Measurements from ENCODE around the gene TGIF2. TPM values are rescaled to one million over a fixed set of nuclear protein-coding genes. Genes with fewer than 3 reads are reported as not detected.

TGIF2 gene
- total RNA-seq, 1 donor from 2014 or later = 29.2 TPM

DNA sequence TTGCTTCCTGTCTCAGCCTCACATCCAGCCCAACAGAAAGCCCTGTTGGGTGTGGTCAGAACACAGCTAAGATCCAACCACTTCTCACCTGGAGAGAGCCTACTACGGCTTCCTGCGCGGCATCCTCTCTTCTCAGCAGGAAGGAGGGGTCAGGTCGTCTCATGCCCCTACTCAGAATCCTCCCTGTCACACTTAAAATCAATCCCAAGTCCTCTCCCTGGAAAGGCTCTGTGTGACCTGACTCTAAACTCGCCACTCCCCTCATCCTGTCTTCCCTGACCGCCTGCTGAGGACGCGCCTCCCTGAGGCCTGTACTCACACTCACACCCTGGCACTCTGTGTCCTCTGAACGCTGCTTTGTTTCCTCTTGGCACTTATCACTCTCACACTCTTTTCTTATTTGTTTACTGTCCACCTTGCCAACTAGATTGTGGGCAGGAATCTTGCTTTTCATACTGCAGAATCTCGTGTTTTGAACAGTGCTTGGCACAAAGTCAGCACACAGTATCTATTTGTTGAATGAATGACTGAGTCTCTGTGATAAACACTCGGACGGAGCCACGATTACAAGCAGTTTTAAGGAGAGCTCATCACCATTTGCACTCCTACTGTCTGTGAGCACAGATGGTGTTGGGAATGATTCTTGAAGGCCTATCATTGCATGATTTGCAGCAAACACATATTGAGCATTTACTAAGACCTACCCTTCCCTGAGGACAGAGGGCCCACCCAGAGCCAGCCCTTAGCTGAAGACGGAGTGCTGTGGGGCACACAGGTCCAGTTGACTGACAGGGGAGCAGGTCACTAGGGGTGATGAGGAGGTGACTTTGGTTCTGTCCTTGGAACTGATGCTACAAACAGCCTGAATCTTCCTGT is 50.9 kb downstream of the TGIF2 start:
- TF ChIP-seq, protein P1, sequence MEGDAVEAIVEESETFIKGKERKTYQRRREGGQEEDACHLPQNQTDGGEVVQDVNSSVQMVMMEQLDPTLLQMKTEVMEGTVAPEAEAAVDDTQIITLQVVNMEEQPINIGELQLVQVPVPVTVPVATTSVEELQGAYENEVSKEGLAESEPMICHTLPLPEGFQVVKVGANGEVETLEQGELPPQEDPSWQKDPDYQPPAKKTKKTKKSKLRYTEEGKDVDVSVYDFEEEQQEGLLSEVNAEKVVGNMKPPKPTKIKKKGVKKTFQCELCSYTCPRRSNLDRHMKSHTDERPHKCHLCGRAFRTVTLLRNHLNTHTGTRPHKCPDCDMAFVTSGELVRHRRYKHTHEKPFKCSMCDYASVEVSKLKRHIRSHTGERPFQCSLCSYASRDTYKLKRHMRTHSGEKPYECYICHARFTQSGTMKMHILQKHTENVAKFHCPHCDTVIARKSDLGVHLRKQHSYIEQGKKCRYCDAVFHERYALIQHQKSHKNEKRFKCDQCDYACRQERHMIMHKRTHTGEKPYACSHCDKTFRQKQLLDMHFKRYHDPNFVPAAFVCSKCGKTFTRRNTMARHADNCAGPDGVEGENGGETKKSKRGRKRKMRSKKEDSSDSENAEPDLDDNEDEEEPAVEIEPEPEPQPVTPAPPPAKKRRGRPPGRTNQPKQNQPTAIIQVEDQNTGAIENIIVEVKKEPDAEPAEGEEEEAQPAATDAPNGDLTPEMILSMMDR (IDR thresholded peaks at IDR 0.05) = no peak
- no peaks in the 10 kb centered on the region for H3K4me1 Mint-ChIP-seq (ENCODE audit: unreplicated experiment)
- H3K9me3 Mint-ChIP-seq (ENCODE audit: unreplicated experiment) = no peaks in the 10 kb centered on the region
- H3K27ac Mint-ChIP-seq (ENCODE audit: unreplicated experiment) = no peak overlapping the region
- DNase-seq (ENCODE audit: extremely low spot score, unreplicated experiment) = no peak
- no peaks in the 10 kb centered on the region for H3K27me3 Mint-ChIP-seq (ENCODE audit: unreplicated experiment)
- no peaks in the 10 kb centered on the region for H3K36me3 Mint-ChIP-seq (ENCODE audit: unreplicated experiment)
- H3K4me3 Mint-ChIP-seq (ENCODE audit: unreplicated experiment) = no peak overlapping the region

DNA sequence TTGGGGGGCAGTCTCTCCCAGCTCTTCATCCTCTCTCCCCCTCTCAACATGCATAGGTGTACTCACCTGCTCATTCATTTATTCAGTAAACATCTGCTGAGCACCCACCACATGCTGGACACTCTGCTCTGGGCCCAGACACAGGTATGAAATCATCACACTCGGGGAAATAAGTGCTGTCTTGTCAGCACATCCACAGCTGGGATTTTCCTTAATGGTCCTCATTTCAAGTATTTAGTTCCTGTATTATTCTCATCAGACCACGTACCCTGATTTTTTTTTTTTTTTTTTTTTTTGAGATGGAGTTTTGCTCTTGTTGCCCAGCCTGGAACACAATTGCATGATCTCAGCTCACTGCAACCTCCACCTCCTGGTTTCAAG is 51.5 kb downstream of the TGIF2 start:
- Mint-ChIP-seq H3K4me3 (ENCODE audit: unreplicated experiment) (no peak overlapping the region), H3K4me1 (ENCODE audit: unreplicated experiment) (peaks cover 3% of the 10 kb centered on the region), H3K9me3 (ENCODE audit: unreplicated experiment) (no peaks in the 10 kb centered on the region), H3K27ac (ENCODE audit: unreplicated experiment) (no peak overlapping the region), H3K36me3 (ENCODE audit: unreplicated experiment) (no peaks in the 10 kb centered on the region), H3K27me3 (ENCODE audit: unreplicated experiment) (no peaks in the 10 kb centered on the region)
- no peak for DNase-seq (ENCODE audit: extremely low spot score, unreplicated experiment)
- TF ChIP-seq, protein P1 (IDR thresholded peaks at IDR 0.05) = no peak

DNA sequence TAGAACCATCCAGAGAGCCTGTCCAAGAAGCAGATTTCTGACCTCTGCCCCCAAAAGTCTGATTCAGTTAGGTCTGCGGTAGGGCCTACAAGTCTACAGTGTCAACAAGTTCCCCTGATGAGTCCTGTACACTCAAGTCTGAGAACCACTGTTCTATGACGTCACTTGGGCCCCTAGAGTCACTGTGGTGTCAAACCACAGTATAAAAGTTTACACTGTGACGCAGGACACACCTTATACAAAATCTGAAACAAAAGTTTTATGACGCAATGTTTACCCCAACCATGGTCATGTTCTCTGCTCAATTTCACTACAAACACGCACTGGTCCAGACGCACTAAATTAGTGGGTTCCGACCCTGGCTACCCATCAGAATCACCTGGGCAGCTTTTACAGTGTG is 54.7 kb downstream of the TGIF2 start:
- peaks cover 5% of the 10 kb centered on the region for H3K4me1 Mint-ChIP-seq (ENCODE audit: unreplicated experiment)
- no peaks in the 10 kb centered on the region for H3K36me3 Mint-ChIP-seq (ENCODE audit: unreplicated experiment)
- H3K27me3 Mint-ChIP-seq (ENCODE audit: unreplicated experiment) = no peaks in the 10 kb centered on the region
- TF ChIP-seq, protein P1 (IDR thresholded peaks at IDR 0.05) = no peak
- H3K4me3 Mint-ChIP-seq (ENCODE audit: unreplicated experiment) = no peak overlapping the region
- DNase-seq (ENCODE audit: extremely low spot score, unreplicated experiment) = no peak
- no peaks in the 10 kb centered on the region for H3K9me3 Mint-ChIP-seq (ENCODE audit: unreplicated experiment)
- no peak overlapping the region for H3K27ac Mint-ChIP-seq (ENCODE audit: unreplicated experiment)

DNA sequence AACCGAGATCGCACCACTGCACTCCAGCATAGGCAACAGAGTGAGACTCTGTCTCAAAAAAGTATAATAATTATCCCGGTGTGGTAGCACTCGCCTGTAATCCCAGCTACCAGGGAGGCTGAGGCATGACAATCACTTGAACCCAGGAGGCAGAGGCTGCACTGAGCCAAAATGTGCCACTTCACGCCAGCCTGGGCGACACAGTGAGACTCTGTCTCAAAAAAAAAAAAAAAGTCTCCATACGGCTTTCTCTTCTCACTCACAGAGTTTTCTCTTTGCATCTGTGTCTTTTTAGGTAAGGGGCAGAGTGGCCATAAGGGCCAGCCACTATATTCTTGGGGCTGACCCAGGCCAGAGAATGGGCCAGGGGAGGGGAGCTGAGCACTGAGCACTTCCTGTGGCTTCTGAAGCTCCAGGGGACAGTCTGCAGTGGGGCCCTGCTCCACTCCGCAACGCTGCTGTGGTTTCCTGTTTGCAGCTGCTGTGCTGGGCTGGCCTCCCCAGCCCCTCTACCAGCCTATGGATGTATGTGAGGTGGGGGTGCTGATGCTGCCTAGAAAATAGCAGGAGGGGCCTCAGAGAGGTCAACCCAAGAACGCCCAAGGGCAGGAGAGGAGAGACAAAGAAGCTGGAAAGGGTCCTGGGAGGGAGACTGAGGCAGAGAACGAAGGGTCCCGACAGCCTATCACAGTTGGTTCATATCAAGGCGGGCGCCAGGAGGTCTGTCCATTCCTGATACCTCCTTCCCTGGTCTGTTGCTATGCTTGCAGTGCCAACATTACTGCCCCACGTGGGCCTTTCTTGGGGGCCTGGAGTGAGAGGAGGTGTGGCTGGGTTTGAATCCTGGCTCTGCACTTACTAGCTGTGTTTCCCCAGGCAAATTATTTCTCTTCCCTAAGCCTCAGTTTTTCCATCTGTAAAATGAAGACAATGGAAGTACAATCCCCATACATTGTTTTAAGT is 56.6 kb downstream of the TGIF2 start:
- DNase-seq (ENCODE audit: extremely low spot score, unreplicated experiment) = no peak
- Mint-ChIP-seq H3K4me3 (ENCODE audit: unreplicated experiment) (no peak overlapping the region), H3K27me3 (ENCODE audit: unreplicated experiment) (no peaks in the 10 kb centered on the region), H3K36me3 (ENCODE audit: unreplicated experiment) (no peaks in the 10 kb centered on the region), H3K4me1 (ENCODE audit: unreplicated experiment) (peaks cover 5% of the 10 kb centered on the region), H3K27ac (ENCODE audit: unreplicated experiment) (no peak overlapping the region), H3K9me3 (ENCODE audit: unreplicated experiment) (no peaks in the 10 kb centered on the region)
- TF ChIP-seq, protein P1 (IDR thresholded peaks at IDR 0.05) = no peak

DNA sequence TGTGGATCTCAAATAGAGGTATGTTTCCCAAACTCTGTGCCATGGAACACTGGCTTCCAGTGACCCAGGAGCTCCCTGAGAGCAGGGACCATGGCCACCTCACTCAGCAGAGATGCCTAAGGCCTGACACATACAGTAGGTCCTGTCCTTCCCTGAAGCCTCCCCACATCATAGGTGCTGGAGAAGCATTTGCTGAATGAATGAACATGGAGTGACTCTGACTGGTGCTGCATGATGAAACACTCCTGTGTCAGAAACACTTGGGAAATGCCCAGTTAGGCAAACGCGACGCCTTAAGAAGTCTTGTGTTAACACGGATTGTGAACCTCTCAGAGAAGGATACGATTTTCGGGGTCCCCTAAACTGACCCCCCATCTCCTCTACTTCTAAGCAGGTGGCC is 58.2 kb downstream of the TGIF2 start:
- no peaks in the 10 kb centered on the region for H3K9me3 Mint-ChIP-seq (ENCODE audit: unreplicated experiment)
- TF ChIP-seq, protein P1 (IDR thresholded peaks at IDR 0.05) = no peak
- DNase-seq (ENCODE audit: extremely low spot score, unreplicated experiment) = no peak
- no peak overlapping the region for H3K4me3 Mint-ChIP-seq (ENCODE audit: unreplicated experiment)
- peaks cover 5% of the 10 kb centered on the region for H3K4me1 Mint-ChIP-seq (ENCODE audit: unreplicated experiment)
- H3K27ac Mint-ChIP-seq (ENCODE audit: unreplicated experiment) = no peak overlapping the region
- no peaks in the 10 kb centered on the region for H3K27me3 Mint-ChIP-seq (ENCODE audit: unreplicated experiment)
- H3K36me3 Mint-ChIP-seq (ENCODE audit: unreplicated experiment) = no peaks in the 10 kb centered on the region
